Lower leg skin (tissue), 4 donors: ENCODE results near the gene PEX6. TPM values are rescaled to one million over a fixed set of nuclear protein-coding genes. Genes with fewer than 3 reads are reported as not detected.

Experiments used
- DNase-seq, 2 donors: peaks; one replicate each; pipeline ENCODE4 v3.0.0-alpha.2; 2019; ENCODE audit warnings: low spot score in 2 of 2
- H3K4me3 ChIP-seq: fragments of 200-600 bp; sonication (generic); 2 replicates; pipeline ENCODE4 v1.5.1; 2017; ENCODE audit warnings: mild to moderate bottlenecking, low read depth; ENCODE audit not compliant: poor library complexity, severe bottlenecking
- CTCF ChIP-seq, 3 donors: fragments of 450-650 bp; IDR thresholded peaks; one replicate each; pipeline ENCODE4 v1.5.1; 2016; ENCODE audit warnings: antibody characterized with exemption in 3 of 3, mild to moderate bottlenecking in 3 of 3, moderate library complexity in 2 of 3
- POLR2A ChIP-seq, 2 donors: fragments of 450-650 bp; IDR thresholded peaks; one replicate each; pipeline ENCODE4 v1.6.1; 2016 to 2017; ENCODE audit warnings: antibody characterized with exemption in 2 of 2, mild to moderate bottlenecking in 1 of 2, moderate library complexity in 1 of 2
- WGBS, 2 donors: methylation state at CpG; one replicate each; pipeline ENCODE4 v1.1.5; 2018; 5-methylcytosine and 5-hydroxymethylcytosine counted together
- intact Hi-C: fragments of 100-400 bp; cut with DNase I; formaldehyde crosslinking; loops from one replicate; pipeline ENCODE4 v1.15.0; 2023; ENCODE audit warnings: low total_unique reads
- total RNA-seq, 4 donors: library from RNA; depleted of rRNA; stranded (reverse); fragments of >200 nt; gene quantifications; one replicate each; pipeline ENCODE4 v1.1.0, GENCODE V29; 2016

The PEX6 gene
- total RNA-seq, 4 donors from 2014 or later, result 13.9 to 37.6 (median 25.7) TPM

- intact Hi-C loops, result no loop called here
- peak; percentile 99 to 100 for DNase-seq
- peak within 1 kb of the TSS; percentile 64 for H3K4me3 ChIP-seq
- WGBS, 2 donors, result 0 to 1% methylated on average over 59 of the region's 59 CpGs
- no peak for TF ChIP-seq POLR2A (IDR thresholded peaks at IDR 0.05)
- no peak for TF ChIP-seq CTCF (IDR thresholded peaks at IDR 0.05)
Measured at GRCh38 chr6:42984001-42984923, 5.3 kb upstream of the PEX6 start, which contains the start of gene PPP2R5D. Gene PPP2R5D (plus strand): TSS chr6:42984570. CDS start chr6:42984678, 108 bp downstream.

DNA sequence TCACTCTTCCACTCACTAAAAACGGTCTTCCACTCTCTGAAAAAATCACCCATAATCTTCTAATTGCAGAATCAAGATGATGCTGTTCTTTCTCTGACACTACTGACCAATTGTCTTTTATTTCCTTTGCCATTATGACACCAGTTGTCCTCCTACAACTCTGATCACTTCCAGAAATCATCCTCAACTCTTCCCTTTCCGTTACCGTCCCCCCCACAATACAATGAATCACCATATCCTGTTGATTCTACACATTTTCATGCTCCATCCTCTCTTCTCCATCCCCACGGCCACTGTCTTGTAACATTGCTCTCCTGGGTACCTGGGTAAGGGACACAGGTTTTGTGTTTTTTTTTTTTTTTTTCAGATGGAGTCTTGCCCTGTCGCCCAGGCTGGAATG is 2.9 kb upstream of the PEX6 start:
- WGBS, 2 donors, result 87% methylated on average over 5 of the region's 5 CpGs
- TF ChIP-seq CTCF (IDR thresholded peaks at IDR 0.05), result no peak
- TF ChIP-seq POLR2A (IDR thresholded peaks at IDR 0.05), result no peak
- DNase-seq, result no peak
- H3K4me3 ChIP-seq, result no peak overlapping the region
- intact Hi-C loops, result no loop called here

DNA sequence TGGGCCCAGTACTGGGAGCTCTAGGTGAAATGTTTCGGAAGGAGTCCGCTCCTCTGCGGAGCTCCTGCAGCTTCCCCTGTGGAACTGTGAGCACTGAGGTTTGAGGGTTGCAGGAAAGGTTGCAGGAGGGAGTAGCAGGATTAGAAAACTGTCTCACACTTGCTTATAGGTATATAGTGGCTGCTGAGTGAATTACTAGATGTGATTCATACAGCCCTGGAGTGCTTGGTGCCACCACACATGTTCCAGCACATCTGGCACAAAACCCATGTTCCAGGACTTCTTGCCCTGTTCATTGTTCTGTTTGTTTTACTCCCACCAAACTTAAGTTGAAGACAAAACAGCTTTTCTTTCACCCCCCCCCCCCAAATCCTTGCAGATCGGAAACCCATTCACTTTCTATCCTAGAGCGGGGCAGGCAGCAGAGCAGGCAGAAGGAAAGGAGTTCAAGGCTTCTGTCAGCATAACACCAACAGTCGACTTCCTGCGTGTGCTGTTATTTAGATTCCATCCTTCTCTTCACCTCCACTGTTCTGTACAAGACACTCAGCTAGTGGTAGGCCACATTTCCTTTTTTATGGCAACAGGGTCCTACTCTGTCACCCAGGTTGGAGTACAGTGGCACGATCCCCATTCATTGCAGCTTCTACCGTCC is 669 bp upstream of the PEX6 start:
- intact Hi-C loops, result no loop called here
- 36% methylated on average over 9 of the region's 9 CpGs for WGBS, 2 donors
- TF ChIP-seq POLR2A (IDR thresholded peaks at IDR 0.05) (no peak), CTCF (IDR thresholded peaks at IDR 0.05) (no peak)
- DNase-seq, result no peak
- H3K4me3 ChIP-seq, result peak overlapping the region; percentile 81

DNA sequence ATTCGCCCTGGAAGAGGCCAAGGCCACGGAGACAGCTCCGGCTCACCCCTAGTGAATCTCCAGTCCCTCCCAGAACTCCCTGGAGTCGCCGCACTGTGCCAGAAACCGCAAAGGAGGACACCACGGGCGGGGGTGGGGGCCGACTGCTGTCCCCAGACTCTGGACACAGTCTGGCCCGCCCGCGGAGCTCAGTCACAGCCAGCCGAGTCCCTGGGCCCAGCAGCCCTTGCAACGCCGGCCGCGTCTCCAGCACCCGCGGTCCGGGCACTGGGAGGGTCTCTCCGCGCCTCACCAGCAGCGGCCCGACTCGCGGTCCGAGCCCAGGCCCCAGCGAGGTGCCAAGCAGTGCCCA is 518 bp downstream of the PEX6 start:
- intact Hi-C loops, result no loop called here
- H3K4me3 ChIP-seq, result peak overlapping the region; percentile 81
- WGBS, 2 donors, result 0% methylated on average over 3 to 13 of the region's 28 CpGs
- no peak for TF ChIP-seq CTCF (IDR thresholded peaks at IDR 0.05)
- TF ChIP-seq POLR2A (IDR thresholded peaks at IDR 0.05), result no peak
- DNase-seq, result peak in 1 of 2 donors; percentile 85

DNA sequence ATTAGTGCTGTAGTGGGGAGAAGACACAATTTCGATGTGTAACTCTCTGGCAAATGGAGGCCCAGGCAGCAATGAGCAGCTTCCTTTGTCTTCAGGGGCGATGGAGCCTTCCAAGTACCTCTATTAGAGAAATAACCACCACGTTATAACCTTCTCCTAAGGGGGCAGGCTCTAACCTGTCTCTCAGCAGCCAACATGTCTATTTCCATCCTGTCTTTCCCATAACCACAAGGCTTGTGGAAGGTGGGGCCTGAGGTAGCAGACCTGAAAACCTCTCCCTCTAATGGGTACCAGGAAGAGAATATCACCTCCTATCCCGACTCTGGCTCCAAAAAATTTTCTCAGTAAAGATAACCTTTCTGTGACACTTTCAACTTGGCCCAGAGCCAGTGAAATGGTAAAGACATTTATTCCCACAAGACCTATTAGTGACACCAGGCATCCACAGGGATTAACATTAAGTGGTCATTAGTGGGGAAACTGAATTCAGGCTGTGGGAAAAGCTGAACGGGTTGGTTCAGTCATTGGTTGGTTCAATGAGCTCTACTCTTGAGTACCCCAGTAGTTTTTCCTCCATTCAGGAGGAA is 4.0 kb downstream of the PEX6 start:
- WGBS, 2 donors, result 58 to 61% methylated on average over 5 of the region's 5 CpGs
- TF ChIP-seq CTCF (IDR thresholded peaks at IDR 0.05), result no peak
- TF ChIP-seq POLR2A (IDR thresholded peaks at IDR 0.05), result no peak
- DNase-seq, result no peak
- H3K4me3 ChIP-seq, result no peak overlapping the region
- intact Hi-C loops, result no loop called here
